Tibial nerve (tissue), 4 donors: ENCODE results near the gene GABRG3.

Experiments
- EP300 ChIP-seq, 2 donors: sonication (generic); formaldehyde crosslinking; IDR thresholded peaks; one replicate each; pipeline ENCODE4 v1.6.1; 2017; ENCODE audit warnings: antibody characterized with exemption in 2 of 2, mild to moderate bottlenecking in 1 of 2
- POLR2A ChIP-seq, 2 donors: fragments of 450-650 bp; IDR thresholded peaks; one replicate each; pipeline ENCODE4 v1.6.1; 2017; ENCODE audit warnings: antibody characterized with exemption in 2 of 2, mild to moderate bottlenecking in 2 of 2, moderate library complexity in 2 of 2
- TF ChIP-seq, protein P1 (sequence below), 5 experiments: fragments of 200-600 bp in 3 of 5; fragments of 450-650 bp in 2 of 5; sonication (generic) in 3 of 5; IDR thresholded peaks; one replicate each; pipeline ENCODE4 v1.5.1; 2016 to 2019; ENCODE audit warnings: antibody characterized with exemption in 5 of 5, mild to moderate bottlenecking in 3 of 5, moderate library complexity in 2 of 5

DNA sequence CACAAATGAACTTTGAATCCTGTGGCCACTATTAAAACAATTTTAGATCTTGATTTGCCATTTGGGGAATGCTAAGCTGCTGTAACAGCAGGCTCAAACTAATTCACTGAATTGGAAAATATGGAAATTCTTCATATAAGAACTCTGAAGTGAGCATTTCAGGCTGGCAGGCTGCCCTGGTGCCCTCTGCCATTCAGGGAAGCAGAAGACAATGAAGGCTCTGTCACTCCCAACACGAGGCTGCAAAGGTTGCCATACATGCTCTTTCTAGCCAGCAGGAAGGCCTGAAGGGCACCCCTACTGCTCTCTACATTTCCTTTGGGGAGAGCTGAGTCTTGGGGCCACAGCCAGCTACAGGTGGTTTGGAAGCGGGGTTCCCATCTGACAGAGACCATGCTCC, 88.0 kb downstream of the GABRG3 start:
- TF ChIP-seq POLR2A (IDR thresholded peaks at IDR 0.05) (no peak), EP300 (IDR thresholded peaks at IDR 0.05) (no peak)
- TF ChIP-seq, protein P1, sequence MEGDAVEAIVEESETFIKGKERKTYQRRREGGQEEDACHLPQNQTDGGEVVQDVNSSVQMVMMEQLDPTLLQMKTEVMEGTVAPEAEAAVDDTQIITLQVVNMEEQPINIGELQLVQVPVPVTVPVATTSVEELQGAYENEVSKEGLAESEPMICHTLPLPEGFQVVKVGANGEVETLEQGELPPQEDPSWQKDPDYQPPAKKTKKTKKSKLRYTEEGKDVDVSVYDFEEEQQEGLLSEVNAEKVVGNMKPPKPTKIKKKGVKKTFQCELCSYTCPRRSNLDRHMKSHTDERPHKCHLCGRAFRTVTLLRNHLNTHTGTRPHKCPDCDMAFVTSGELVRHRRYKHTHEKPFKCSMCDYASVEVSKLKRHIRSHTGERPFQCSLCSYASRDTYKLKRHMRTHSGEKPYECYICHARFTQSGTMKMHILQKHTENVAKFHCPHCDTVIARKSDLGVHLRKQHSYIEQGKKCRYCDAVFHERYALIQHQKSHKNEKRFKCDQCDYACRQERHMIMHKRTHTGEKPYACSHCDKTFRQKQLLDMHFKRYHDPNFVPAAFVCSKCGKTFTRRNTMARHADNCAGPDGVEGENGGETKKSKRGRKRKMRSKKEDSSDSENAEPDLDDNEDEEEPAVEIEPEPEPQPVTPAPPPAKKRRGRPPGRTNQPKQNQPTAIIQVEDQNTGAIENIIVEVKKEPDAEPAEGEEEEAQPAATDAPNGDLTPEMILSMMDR (IDR thresholded peaks at IDR 0.05): no peak
